H1 (cell line): Measurements from ENCODE around the gene SLC27A1. TPM values are rescaled to one million over a fixed set of nuclear protein-coding genes. Genes with fewer than 3 reads are reported as not detected.

Experiments
- CTCF ChIA-PET: fragments of 300-600 bp; sonication (Branson Sonifier 250); formaldehyde crosslinking; loops from one replicate; lab custom pipeline; 2021; ENCODE audit not compliant: partially characterized antibody; lab: Charles Lee
- POLR2A ChIA-PET: fragments of 300-600 bp; sonication (Branson Sonifier 250); formaldehyde crosslinking; loops from one replicate; lab custom pipeline; 2021; ENCODE audit warnings: inconsistent platforms; ENCODE audit not compliant: partially characterized antibody; lab: Charles Lee
- DNase-seq, 2 experiments: peaks; one replicate each; pipeline versions ENCODE4 v3.0.0 to v3.0.0-alpha.2; 2010 to 2022; ENCODE audit warnings: low spot score in 2 of 2, low read depth in 1 of 2, mixed read lengths in 1 of 2
- FAIRE-seq: peaks from 2 replicates; lab custom pipeline; 2011; peaks lifted over from hg19 to GRCh38; lab: Jason Lieb, UNC
- H2AFZ ChIP-seq: 2 replicates; pipeline ENCODE4 v1.8.1; 2012; ENCODE audit warnings: low read length, inconsistent platforms
- H2AK5ac ChIP-seq: 2 replicates; pipeline ENCODE4 v1.6.1; 2013; ENCODE audit warnings: low read depth, low read length
- H2BK120ac ChIP-seq: replicated peaks from 2 replicates; pipeline ENCODE3; 2013; ENCODE audit warnings: low read depth, low read length, inconsistent platforms
- H2BK12ac ChIP-seq: 2 replicates; pipeline ENCODE4 v1.6.1; 2013; ENCODE audit warnings: low read depth, low read length
- H2BK15ac ChIP-seq: 2 replicates; pipeline ENCODE4 v1.6.1; 2013; ENCODE audit warnings: low read length
- H2BK20ac ChIP-seq: 2 replicates; pipeline ENCODE4 v1.6.1; 2013; ENCODE audit warnings: low read length
- H2BK5ac ChIP-seq: 2 replicates; pipeline ENCODE4 v1.6.1; 2013; ENCODE audit warnings: low read depth, low read length
- H3K14ac ChIP-seq: 2 replicates; pipeline ENCODE4 v1.6.1; 2013; ENCODE audit warnings: inconsistent platforms; ENCODE audit not compliant: insufficient read length
- H3K18ac ChIP-seq: 2 replicates; pipeline ENCODE4 v1.6.1; 2013; ENCODE audit warnings: low read length; ENCODE audit errors: extremely low read depth
- H3K23ac ChIP-seq: 2 replicates; pipeline ENCODE4 v1.6.1; 2013; ENCODE audit warnings: inconsistent platforms; ENCODE audit not compliant: insufficient read length
- H3K23me2 ChIP-seq: 2 replicates; pipeline ENCODE4 v1.6.1; 2013; ENCODE audit warnings: low read depth, low read length
- H3K27ac ChIP-seq: 2 replicates; pipeline ENCODE4 v1.6.1; 2011; ENCODE audit warnings: low read depth, low read length, inconsistent platforms
- H3K27me3 ChIP-seq, 4 experiments: replicated peaks in 1 of 4; 1 replicate in 1 of 4; 2 replicates in 3 of 4; pipeline versions ENCODE4 v1.6.1 to v1.8.1; 2011 to 2013; ENCODE audit warnings: low read length in 3 of 4, mild to moderate bottlenecking in 3 of 4, inconsistent platforms in 2 of 4, mixed read lengths in 2 of 4, moderate library complexity in 1 of 4; ENCODE audit not compliant: control insufficient read depth in 3 of 4, insufficient read depth in 3 of 4; ENCODE audit errors: extremely low read depth in 1 of 4
- H3K36me3 ChIP-seq, 4 experiments: 2 replicates each; pipeline versions ENCODE4 v1.6.1 to v1.8.1; 2011 to 2013; ENCODE audit warnings: mild to moderate bottlenecking in 4 of 4, low read length in 3 of 4, moderate library complexity in 2 of 4, control low read depth in 1 of 4, inconsistent platforms in 1 of 4; ENCODE audit not compliant: insufficient read depth in 4 of 4, control insufficient read depth in 2 of 4
- H3K4ac ChIP-seq: replicated peaks from 2 replicates; pipeline ENCODE3; 2013; ENCODE audit warnings: low read length, low read depth, mixed read lengths, inconsistent platforms; ENCODE audit not compliant: insufficient read length
- H3K4me1 ChIP-seq, 4 experiments: replicated peaks in 1 of 4; 1 replicate in 1 of 4; 2 replicates in 3 of 4; pipeline versions ENCODE4 v1.6.1 to v1.8.1; 2011 to 2013; ENCODE audit warnings: low read length in 3 of 4, inconsistent platforms in 2 of 4, mixed read lengths in 1 of 4; ENCODE audit not compliant: insufficient read depth in 4 of 4, control insufficient read depth in 3 of 4
- H3K4me2 ChIP-seq, 2 experiments: 2 replicates each; pipeline versions ENCODE4 v1.6.1 to v1.8.1; 2011 to 2013; ENCODE audit warnings: low read depth in 2 of 2, low read length in 2 of 2, control low read depth in 1 of 2, inconsistent platforms in 1 of 2, mild to moderate bottlenecking in 1 of 2; ENCODE audit not compliant: insufficient read depth in 1 of 2
- H3K4me3 ChIP-seq, 4 experiments: fragments of 200-600, 300-600 bp in 1 of 4; sonication (generic), shearing (Covaris generic), sonication (Bioruptor Twin) in 1 of 4; 2 replicates each; pipeline versions ENCODE4 v1.5.1 to v1.8.1; 2011 to 2016; ENCODE audit warnings: low read length in 4 of 4, low read depth in 3 of 4, control low read depth in 2 of 4, inconsistent platforms in 2 of 4, mild to moderate bottlenecking in 2 of 4, mixed read lengths in 1 of 4, moderate library complexity in 1 of 4; ENCODE audit not compliant: insufficient read depth in 2 of 4; ENCODE audit errors: extremely low read depth in 1 of 4
- H3K56ac ChIP-seq: replicated peaks from 2 replicates; pipeline ENCODE3; 2013; ENCODE audit warnings: low read depth, mild to moderate bottlenecking, mixed read lengths, low read length, inconsistent platforms; ENCODE audit not compliant: insufficient read length
- H3K79me1 ChIP-seq: 2 replicates; pipeline ENCODE4 v1.6.1; 2013; ENCODE audit warnings: low read depth, low read length, control low read depth
- H3K79me2 ChIP-seq, 2 experiments: 2 replicates each; pipeline versions ENCODE4 v1.6.1 to v1.8.1; 2012 to 2013; ENCODE audit warnings: low read length in 2 of 2, mild to moderate bottlenecking in 2 of 2, inconsistent platforms in 1 of 2; ENCODE audit not compliant: insufficient read depth in 2 of 2, control insufficient read depth in 1 of 2
- H3K9ac ChIP-seq, 4 experiments: replicated peaks in 1 of 4; 1 replicate in 1 of 4; 2 replicates in 3 of 4; pipeline versions ENCODE4 v1.6.1 to v1.8.1; 2011 to 2013; ENCODE audit warnings: low read depth in 3 of 4, low read length in 3 of 4, control low read depth in 2 of 4, mild to moderate bottlenecking in 2 of 4, moderate library complexity in 2 of 4, inconsistent platforms in 1 of 4; ENCODE audit errors: extremely low read depth in 1 of 4
- H3K9me3 ChIP-seq, 2 experiments: 2 replicates each; pipeline versions ENCODE4 v1.6.1 to v1.8.1; 2012 to 2013; ENCODE audit warnings: mild to moderate bottlenecking in 2 of 2, moderate library complexity in 2 of 2, control low read depth in 1 of 2, inconsistent platforms in 1 of 2, low read depth in 1 of 2, low read length in 1 of 2, mixed read lengths in 1 of 2; ENCODE audit not compliant: insufficient read depth in 2 of 2
- H4K20me1 ChIP-seq, 2 experiments: replicated peaks in 1 of 2; 2 replicates each; pipeline versions ENCODE3 to v1.8.1; 2011 to 2013; ENCODE audit warnings: inconsistent platforms in 2 of 2, low read length in 2 of 2, mild to moderate bottlenecking in 1 of 2; ENCODE audit not compliant: insufficient read depth in 2 of 2, control insufficient read depth in 1 of 2
- H4K5ac ChIP-seq: 2 replicates; pipeline ENCODE4 v1.6.1; 2013; ENCODE audit warnings: low read length, low read depth, mixed read lengths, inconsistent platforms; ENCODE audit not compliant: insufficient read length
- H4K8ac ChIP-seq: 2 replicates; pipeline ENCODE4 v1.8.0; 2013; ENCODE audit warnings: mild to moderate bottlenecking, moderate library complexity, low read length, inconsistent platforms; ENCODE audit not compliant: insufficient read depth; ENCODE audit errors: extremely low read depth
- H4K91ac ChIP-seq: replicated peaks from 2 replicates; pipeline ENCODE3; 2013; ENCODE audit warnings: low read length, mixed read lengths, inconsistent platforms; ENCODE audit not compliant: insufficient read length
- CEBPB ChIP-seq: IDR thresholded peaks from 2 replicates; pipeline ENCODE4 v1.6.1; 2012; ENCODE audit warnings: low read depth, low read length
- CHD1 ChIP-seq: IDR thresholded peaks from 2 replicates; pipeline ENCODE4 v1.6.1; 2012; ENCODE audit warnings: low read depth, low read length, improper control_type of control experiment
- POLR2A ChIP-seq, 2 experiments: IDR thresholded peaks; 1 replicate in 1 of 2; 2 replicates in 1 of 2; pipeline ENCODE4 v1.6.1; 2011; ENCODE audit warnings: low read depth in 2 of 2, low read length in 2 of 2, mild to moderate bottlenecking in 2 of 2; ENCODE audit errors: control extremely low read depth in 1 of 2
- SP1 ChIP-seq: IDR thresholded peaks from 2 replicates; pipeline ENCODE4 v1.6.1; 2011; ENCODE audit warnings: low read depth, low read length
- SP4 ChIP-seq: IDR thresholded peaks from 2 replicates; pipeline ENCODE4 v1.6.1; 2012; ENCODE audit warnings: low read length, inconsistent platforms
- WGBS, 2 experiments: shearing (Covaris generic) in 1 of 2; methylation state at CpG; one replicate each; pipeline versions ENCODE4 v1.1.6 to v1.1.7; 2013 to 2015; ENCODE audit warnings: low lambda C conversion rate in 2 of 2, mixed read lengths in 2 of 2, inconsistent platforms in 1 of 2, low coverage in 1 of 2, missing lambda C conversion rate in 1 of 2; ENCODE audit not compliant: insufficient replicate concordance in 2 of 2, insufficient coverage in 1 of 2, insufficient read length in 1 of 2; ENCODE audit errors: extremely low coverage in 1 of 2, missing lambda C conversion rate in 1 of 2; 5-methylcytosine and 5-hydroxymethylcytosine counted together
- polyA plus RNA-seq, 7 experiments: library from polyadenylated mRNA; depleted of rRNA in 3 of 7; stranded (reverse) in 5 of 7; unstranded in 2 of 7; fragments of >200 nt in 5 of 7; fragments of 200-250 nt in 2 of 7; gene quantifications; 1 replicate in 5 of 7; 2 replicates in 1 of 7; 4 replicates in 1 of 7; pipeline versions ENCODE4 v1.2.1 to v1.2.3, GENCODE V29; 2011 to 2013; ENCODE audit warnings: missing spikeins in 2 of 7, mixed read lengths in 2 of 7
- total RNA-seq: library from RNA; stranded (reverse); fragmentation: NEBNext Ultra II Directional; extraction: Animal tissue kit (Norgen Biotek cat#: 25700); gene quantifications from 2 replicates; pipeline ENCODE4 v1.2.1, GENCODE V29; 2021

The SLC27A1 gene
- total and polyA plus RNA-seq, 2 of the 8 experiments (the other 6 are each of a cell fraction or from before 2014, with no cell fraction given): 7.5 to 9.1 TPM

- FAIRE-seq (no peak), DNase-seq (no peak)
- CTCF ChIA-PET: interaction anchor here (0.7 to 8.6 kb wide), 9 partner anchors 10 to 106 kb away, joined by 3 to 130 read pairs (median 4); partner anchors contain the start of genes CCDC194 and PGLS
- Histone ChIP-seq H3K14ac (no peak overlapping the region), H3K9ac (no peak overlapping the region; a peak in 1 of 7 replicates), H3K56ac (peak overlapping the region; percentile 10), H2BK12ac (peak overlapping the region; percentile 50; the same call in 1 of the 2 replicates), H2BK120ac (no peak overlapping the region), H3K23me2 (peaks cover 3% of the 10 kb centered on the region; the same call in 1 of the 2 replicates), H3K4ac (no peak overlapping the region), H4K91ac (no peak overlapping the region), H3K18ac (peak overlapping the region; percentile 38; the same call in 1 of the 2 replicates), H3K27ac (no peak overlapping the region), H2AK5ac (no peak overlapping the region), H3K4me2 (no peak overlapping the region), H2AFZ (no peak overlapping the region), H3K36me3 (no peaks in the 10 kb centered on the region), H3K4me3 (no peak overlapping the region), H3K23ac (no peak overlapping the region), H4K8ac (no peak overlapping the region), H2BK20ac (no peak overlapping the region), H4K5ac (no peak overlapping the region), H2BK5ac (peak overlapping the region; percentile 48; the same call in 1 of the 2 replicates), H3K79me1 (no peaks in the 10 kb centered on the region), H3K27me3 (no peaks in the 10 kb centered on the region), H3K79me2 (no peaks in the 10 kb centered on the region), H4K20me1 (peaks cover 2% of the 10 kb centered on the region in 2 experiments), H2BK15ac (no peak overlapping the region), H3K9me3 (no peaks in the 10 kb centered on the region), H3K4me1 (peaks cover 0 to 8% (median 4%) of the 10 kb centered on the region in 4 experiments; a peak in 4 of 7 replicates)
- 86% methylated on average over 21 of the region's 21 CpGs; no CpG with 5 or more reads in 1 of the 2 experiments for WGBS, 2 experiments
- POLR2A ChIA-PET: interaction anchor here (1.1 to 3.9 kb wide), 4 partner anchors 12 to 58 kb away, joined by 3 to 20 read pairs (median 3); partner anchors contain the start of gene PGLS
- TF ChIP-seq SP4 (no peak), CEBPB (no peak), CHD1 (no peak), POLR2A (IDR thresholded peaks at IDR 0.05; ENCODE audit: control extremely low read depth in 1 of 2, low read depth in 2 of 2, low read length in 2 of 2) (peak in 1 of 2 experiments; percentile 24; a peak in 1 of 3 replicates), SP1 (no peak)
These were observed 29.5 kb downstream of the SLC27A1 start for GRCh38 chr19:17499648-17500446.
